Measurements from ENCODE around the gene STAT3. TPM values are rescaled to one million over a fixed set of nuclear protein-coding genes. Genes with fewer than 3 reads are reported as not detected.

STAT3 gene
- polyA plus RNA-seq, 1 experiment = 74.4 TPM

DNA sequence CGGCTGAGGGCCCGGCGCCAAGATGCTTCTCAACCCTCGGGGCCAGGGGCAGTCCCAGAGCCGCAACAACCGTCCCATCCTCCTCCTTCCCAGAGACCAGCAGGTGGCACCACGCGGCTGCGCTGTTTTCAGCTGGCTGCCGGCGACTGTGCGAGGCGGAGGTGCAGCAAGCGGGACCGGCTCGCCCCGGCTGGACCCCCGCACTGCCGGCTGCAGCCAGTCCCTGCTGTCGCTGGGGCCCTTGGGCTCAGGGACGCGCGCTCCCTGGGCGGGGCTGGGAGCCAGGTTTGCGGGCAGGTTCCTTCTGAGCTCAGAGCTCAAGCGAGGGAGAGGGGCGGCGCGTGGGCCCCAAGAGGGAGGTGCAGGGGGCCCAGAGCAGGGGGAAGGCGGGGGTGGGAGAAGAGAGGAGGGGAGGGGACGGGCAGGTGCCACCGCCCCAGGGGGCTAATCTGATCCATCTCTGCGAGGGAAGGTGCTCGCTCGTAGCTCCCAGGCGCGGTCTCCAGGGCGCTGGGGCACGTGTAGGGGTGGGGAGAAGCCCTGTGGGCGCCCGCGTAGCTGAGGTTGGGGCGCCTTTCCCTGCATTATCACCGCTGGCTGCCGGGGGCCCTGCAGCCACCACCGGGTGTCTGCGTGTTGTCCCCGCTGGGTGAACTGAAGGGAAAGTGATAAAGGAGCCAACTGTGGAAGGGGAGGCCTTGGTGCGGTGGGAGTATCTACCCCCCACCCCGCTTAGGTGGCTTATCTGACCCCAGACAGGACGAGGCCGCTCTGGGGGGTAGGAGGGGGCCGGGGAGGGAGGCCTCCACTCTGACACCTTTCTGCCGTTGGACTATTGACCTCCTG, 75.7 kb downstream of the STAT3 start:
- TF ChIP-seq, protein P1, sequence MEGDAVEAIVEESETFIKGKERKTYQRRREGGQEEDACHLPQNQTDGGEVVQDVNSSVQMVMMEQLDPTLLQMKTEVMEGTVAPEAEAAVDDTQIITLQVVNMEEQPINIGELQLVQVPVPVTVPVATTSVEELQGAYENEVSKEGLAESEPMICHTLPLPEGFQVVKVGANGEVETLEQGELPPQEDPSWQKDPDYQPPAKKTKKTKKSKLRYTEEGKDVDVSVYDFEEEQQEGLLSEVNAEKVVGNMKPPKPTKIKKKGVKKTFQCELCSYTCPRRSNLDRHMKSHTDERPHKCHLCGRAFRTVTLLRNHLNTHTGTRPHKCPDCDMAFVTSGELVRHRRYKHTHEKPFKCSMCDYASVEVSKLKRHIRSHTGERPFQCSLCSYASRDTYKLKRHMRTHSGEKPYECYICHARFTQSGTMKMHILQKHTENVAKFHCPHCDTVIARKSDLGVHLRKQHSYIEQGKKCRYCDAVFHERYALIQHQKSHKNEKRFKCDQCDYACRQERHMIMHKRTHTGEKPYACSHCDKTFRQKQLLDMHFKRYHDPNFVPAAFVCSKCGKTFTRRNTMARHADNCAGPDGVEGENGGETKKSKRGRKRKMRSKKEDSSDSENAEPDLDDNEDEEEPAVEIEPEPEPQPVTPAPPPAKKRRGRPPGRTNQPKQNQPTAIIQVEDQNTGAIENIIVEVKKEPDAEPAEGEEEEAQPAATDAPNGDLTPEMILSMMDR (IDR thresholded peaks at IDR 0.05; ENCODE audit: insufficient read depth, low read depth, low read length) = peak; percentile 77
- Histone ChIP-seq H3K27me3 (ENCODE audit: control insufficient read depth, insufficient read depth, low read length) (no peaks in the 10 kb centered on the region), H3K4me3 (ENCODE audit: low read depth, low read length) (no peak overlapping the region), H3K36me3 (ENCODE audit: control insufficient read depth, insufficient read depth, low read length) (peaks cover 21% of the 10 kb centered on the region)
- no peak for DNase-seq (ENCODE audit: low read depth)
- CTCF ChIA-PET = interaction anchor here (0.7 to 4.2 kb wide), 28 partner anchors 8 to 265 kb away, joined by 3 to 30 read pairs (median 4); partner anchors contain the start of genes HCRT, NAGLU and PSMC3IP
- POLR2A ChIA-PET = interaction anchor here (0.7 to 1.4 kb wide), 4 partner anchors 86 to 207 kb away, joined by 3 to 5 read pairs (median 3); no protein-coding TSS in a partner anchor

- POLR2A ChIA-PET = interaction anchor here (0.7 to 1.4 kb wide), 4 partner anchors 87 to 208 kb away, joined by 3 to 5 read pairs (median 3); no protein-coding TSS in a partner anchor
- no peak for DNase-seq (ENCODE audit: low read depth)
- TF ChIP-seq, protein P1 (IDR thresholded peaks at IDR 0.05; ENCODE audit: insufficient read depth, low read depth, low read length) = no peak
Observed at GRCh38 chr17:42312035-42312284, 76.3 kb downstream of the STAT3 start.

DNA sequence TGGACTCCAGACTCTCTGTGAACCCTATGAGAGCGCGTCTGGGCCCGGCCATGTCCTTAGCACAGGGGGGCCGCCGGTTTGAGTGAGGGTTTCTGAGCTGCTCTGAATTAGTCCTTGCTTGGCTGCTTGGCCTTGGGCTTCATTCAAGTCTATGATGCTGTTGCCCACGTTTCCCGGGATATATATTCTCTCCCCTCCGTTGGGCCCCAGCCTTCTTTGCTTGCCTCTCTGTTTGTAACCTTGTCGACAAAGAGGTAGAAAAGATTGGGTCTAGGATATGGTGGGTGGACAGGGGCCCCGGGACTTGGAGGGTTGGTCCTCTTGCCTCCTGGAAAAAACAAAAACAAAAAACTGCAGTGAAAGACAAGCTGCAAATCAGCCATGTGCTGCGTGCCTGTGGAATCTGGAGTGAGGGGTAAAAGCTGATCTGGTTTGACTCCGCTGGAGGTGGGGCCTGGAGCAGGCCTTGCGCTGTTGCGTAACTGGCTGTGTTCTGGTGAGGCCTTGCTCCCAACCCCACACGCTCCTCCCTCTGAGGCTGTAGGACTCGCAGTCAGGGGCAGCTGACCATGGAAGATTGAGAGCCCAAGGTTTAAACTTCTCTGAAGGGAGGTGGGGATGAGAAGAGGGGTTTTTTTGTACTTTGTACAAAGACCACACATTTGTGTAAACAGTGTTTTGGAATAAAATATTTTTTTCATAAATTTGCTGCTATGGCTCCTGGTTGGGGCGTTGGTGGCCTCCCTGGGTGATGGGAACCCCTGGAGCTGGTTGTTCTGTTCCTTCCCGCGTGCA, 76.8 kb downstream of the STAT3 start:
- no peak for DNase-seq (ENCODE audit: low read depth)
- POLR2A ChIA-PET = interaction anchor here (0.6 to 1.4 kb wide), 5 partner anchors 87 to 345 kb away, joined by 3 to 5 read pairs (median 3); partner anchors contain the start of gene CNP
- CTCF ChIA-PET = interaction anchor here (0.6 to 4.2 kb wide), 30 partner anchors 8 to 266 kb away, joined by 3 to 30 read pairs (median 4); partner anchors contain the start of genes HCRT, NAGLU and PSMC3IP
- Histone ChIP-seq H3K36me3 (ENCODE audit: control insufficient read depth, insufficient read depth, low read length) (peaks cover 17% of the 10 kb centered on the region), H3K4me3 (ENCODE audit: low read depth, low read length) (no peak overlapping the region), H3K27me3 (ENCODE audit: control insufficient read depth, insufficient read depth, low read length) (no peaks in the 10 kb centered on the region)
- TF ChIP-seq, protein P1 (IDR thresholded peaks at IDR 0.05; ENCODE audit: insufficient read depth, low read depth, low read length) = no peak

More at GRCh38 chr17:42312035-42312284, 76.3 kb downstream of the STAT3 start:
- Histone ChIP-seq H3K36me3 (ENCODE audit: control insufficient read depth, insufficient read depth, low read length) (peaks cover 19% of the 10 kb centered on the region), H3K4me3 (ENCODE audit: low read depth, low read length) (no peak overlapping the region), H3K27me3 (ENCODE audit: control insufficient read depth, insufficient read depth, low read length) (no peaks in the 10 kb centered on the region)
- CTCF ChIA-PET = interaction anchor here (0.6 to 4.2 kb wide), 29 partner anchors 8 to 266 kb away, joined by 3 to 30 read pairs (median 4); partner anchors contain the start of genes HCRT, NAGLU and PSMC3IP

GRCh38 chr17:42310787-42311215, 77.4 kb downstream of the STAT3 start:
- no peak for DNase-seq (ENCODE audit: low read depth)
- Histone ChIP-seq H3K36me3 (ENCODE audit: control insufficient read depth, insufficient read depth, low read length) (peaks cover 19% of the 10 kb centered on the region), H3K4me3 (ENCODE audit: low read depth, low read length) (no peak overlapping the region), H3K27me3 (ENCODE audit: control insufficient read depth, insufficient read depth, low read length) (no peaks in the 10 kb centered on the region)
- ChIA-PET CTCF (interaction anchor here (0.9 to 4.2 kb wide), 11 partner anchors 9 to 267 kb away, joined by 3 to 30 read pairs (median 6); partner anchors contain the start of gene PSMC3IP), POLR2A (interaction anchor here (1.2 to 1.4 kb wide), 2 partner anchors 110 to 209 kb away, joined by 3 to 5 read pairs; no protein-coding TSS in a partner anchor)
- TF ChIP-seq, protein P1 (IDR thresholded peaks at IDR 0.05; ENCODE audit: insufficient read depth, low read depth, low read length) = no peak

Measured in BJ (cell line).